Ovary (tissue), 3 donors: ENCODE results near the gene HLCS.

Source experiments
- CTCF ChIP-seq, 3 donors: fragments of 450-650 bp in 2 of 3; fragments of 200-600 bp in 1 of 3; IDR thresholded peaks; one replicate each; pipeline versions ENCODE4 v1.5.1 to v1.8.0; 2016 to 2022; ENCODE audit warnings: antibody characterized with exemption in 3 of 3, mild to moderate bottlenecking in 1 of 3
- EP300 ChIP-seq: sonication (generic); formaldehyde crosslinking; IDR thresholded peaks from one replicate; pipeline ENCODE4 v1.6.1; 2017; ENCODE audit warnings: antibody characterized with exemption
- POLR2A ChIP-seq: fragments of 450-650 bp; IDR thresholded peaks from one replicate; pipeline ENCODE4 v1.6.1; 2017; ENCODE audit warnings: antibody characterized with exemption, mild to moderate bottlenecking, moderate library complexity
- donor health status: DM: no; HTN: no; CAD: no.

GRCh38 chr21:36858320-36858957, 108.0 kb downstream of the HLCS start:
- no peak for TF ChIP-seq CTCF (IDR thresholded peaks at IDR 0.05)
- TF ChIP-seq EP300: no peak
- no peak for TF ChIP-seq POLR2A
